CD4-positive, alpha-beta memory T cell (primary cell): ENCODE measurements around the gene KLHL40. TPM values are rescaled to one million over a fixed set of nuclear protein-coding genes. Genes with fewer than 3 reads are reported as not detected.

ENCODE experiments used
- CTCF ChIA-PET: fragments of 350-600 bp; sonication (Branson Sonifier 250); formaldehyde crosslinking; loops from one replicate; lab custom pipeline; 2021; ENCODE audit warnings: inconsistent platforms; ENCODE audit not compliant: partially characterized antibody; lab: Charles Lee
- POLR2A ChIA-PET: fragments of 350-600 bp; sonication (Branson Sonifier 250); formaldehyde crosslinking; loops from one replicate; lab custom pipeline; 2021; ENCODE audit not compliant: partially characterized antibody; lab: Charles Lee
- DNase-seq, 5 donors: peaks; one replicate each; pipeline versions ENCODE4 v3.0.0 to v3.0.0-alpha.2; 2020 to 2022; ENCODE audit warnings: mixed read lengths in 1 of 5
- H3K27ac ChIP-seq: one replicate; pipeline ENCODE4 v1.7.0; 2013; ENCODE audit warnings: low read depth, low read length
- H3K27me3 ChIP-seq: 2 replicates; pipeline ENCODE4 v1.7.0; 2013; ENCODE audit warnings: mild to moderate bottlenecking, low read length, moderate library complexity; ENCODE audit not compliant: insufficient read depth
- H3K36me3 ChIP-seq: 2 replicates; pipeline ENCODE4 v1.7.0; 2013; ENCODE audit warnings: mild to moderate bottlenecking, low read length, moderate library complexity; ENCODE audit not compliant: insufficient read depth
- H3K4me1 ChIP-seq: 2 replicates; pipeline ENCODE4 v1.7.0; 2013; ENCODE audit warnings: mild to moderate bottlenecking, low read length, moderate library complexity; ENCODE audit not compliant: insufficient read depth
- H3K4me3 ChIP-seq, 2 donors: one replicate each; pipeline ENCODE4 v1.7.0; 2013; ENCODE audit warnings: low read length in 2 of 2, mild to moderate bottlenecking in 1 of 2
- H3K9me3 ChIP-seq, 2 donors: one replicate each; pipeline ENCODE4 v1.7.0; 2013; ENCODE audit warnings: low read length in 2 of 2, control low read depth in 1 of 2; ENCODE audit not compliant: control insufficient read depth in 1 of 2
- H3K27ac Mint-ChIP-seq, 7 donors: one replicate each; pipeline ENCODE4 v1.8.0; 2020 to 2021; ENCODE audit warnings: mixed read lengths in 7 of 7, mild to moderate bottlenecking in 6 of 7, inconsistent platforms in 3 of 7, moderate library complexity in 3 of 7
- H3K27me3 Mint-ChIP-seq, 2 donors: one replicate each; pipeline ENCODE4 v1.8.0; 2020 to 2021; ENCODE audit warnings: mixed read lengths in 2 of 2
- H3K36me3 Mint-ChIP-seq, 2 donors: one replicate each; pipeline ENCODE4 v1.8.0; 2020 to 2021; ENCODE audit warnings: mixed read lengths in 2 of 2, inconsistent platforms in 1 of 2, mild to moderate bottlenecking in 1 of 2
- H3K4me1 Mint-ChIP-seq, 4 donors: one replicate each; pipeline ENCODE4 v1.8.0; 2020 to 2021; ENCODE audit warnings: mixed read lengths in 4 of 4, mild to moderate bottlenecking in 1 of 4
- H3K4me3 Mint-ChIP-seq, 8 donors: one replicate each; pipeline ENCODE4 v1.8.0; 2020 to 2021; ENCODE audit warnings: mixed read lengths in 8 of 8, mild to moderate bottlenecking in 7 of 8, moderate library complexity in 6 of 8, inconsistent platforms in 3 of 8
- H3K9me3 Mint-ChIP-seq, 8 donors: one replicate each; pipeline ENCODE4 v1.8.0; 2020 to 2021; ENCODE audit warnings: mixed read lengths in 8 of 8, mild to moderate bottlenecking in 5 of 8, inconsistent platforms in 3 of 8, moderate library complexity in 1 of 8
- intact Hi-C: fragments of 100-400 bp; cut with micrococcal nuclease; formaldehyde crosslinking; loops from one replicate; pipeline ENCODE4 v1.15.1; 2023
- polyA plus RNA-seq, 2 donors: library from polyadenylated mRNA; unstranded; fragments of 300-500 nt; fragmentation: Illumina TruSeq; gene quantifications; one replicate each; pipeline ENCODE4 v1.2.3, GENCODE V29; 2021
- total RNA-seq, 2 experiments: library from RNA; stranded (reverse); gene quantifications; one replicate each; pipeline ENCODE4 v1.2.3, GENCODE V29; 2021

Gene KLHL40
- total and polyA plus RNA-seq, 4 experiments from 2014 or later, result not detected

- no peak for DNase-seq
- H3K4me1 Mint-ChIP-seq, result peaks cover 1 to 20% (median 9%) of the 10 kb centered on the region in 4 donors
- peak overlapping the region in 4 of 7 donors; percentile 1 to 28 (median 18) for H3K27ac Mint-ChIP-seq
- H3K27me3 ChIP-seq, result no peaks in the 10 kb centered on the region
- peaks cover 36 to 53% of the 10 kb centered on the region in 2 donors for H3K36me3 Mint-ChIP-seq
- H3K27me3 Mint-ChIP-seq, result no peaks in the 10 kb centered on the region
- ChIA-PET CTCF (interaction anchor here (0.7 kb wide), 1 partner anchor 35 kb away, joined by 3 read pairs; no protein-coding TSS in a partner anchor), POLR2A (interaction anchor here (0.9 to 1.9 kb wide), 2 partner anchors 47 to 66 kb away, joined by 3 to 4 read pairs; partner anchors contain the start of genes NKTR and SEC22C)
- peaks cover 9% of the 10 kb centered on the region for H3K4me1 ChIP-seq
- H3K4me3 Mint-ChIP-seq, result no peak overlapping the region
- peaks cover 48% of the 10 kb centered on the region for H3K36me3 ChIP-seq
- H3K9me3 ChIP-seq, result no peaks in the 10 kb centered on the region
- no peak overlapping the region for H3K27ac ChIP-seq
- intact Hi-C loops, result no loop called here
- H3K4me3 ChIP-seq, result no peak overlapping the region
- H3K9me3 Mint-ChIP-seq, result no peaks in the 10 kb centered on the region
Observed at GRCh38 chr3:42647821-42648459, 37.4 kb upstream of the KLHL40 start.

- H3K27me3 ChIP-seq, result no peaks in the 10 kb centered on the region
- H3K36me3 ChIP-seq, result peaks cover 37% of the 10 kb centered on the region
- no peak overlapping the region for H3K27ac ChIP-seq
- H3K9me3 ChIP-seq, result no peaks in the 10 kb centered on the region
- no peak overlapping the region for H3K4me3 Mint-ChIP-seq
- H3K4me1 Mint-ChIP-seq, result peaks cover 6 to 30% (median 16%) of the 10 kb centered on the region in 4 donors
- intact Hi-C loops, result no loop called here
- CTCF ChIA-PET, result no interaction called here
- H3K27me3 Mint-ChIP-seq, result no peaks in the 10 kb centered on the region
- peaks cover 27 to 44% of the 10 kb centered on the region in 2 donors for H3K36me3 Mint-ChIP-seq
- no peaks in the 10 kb centered on the region for H3K9me3 Mint-ChIP-seq
- POLR2A ChIA-PET, result no interaction called here
- DNase-seq, result no peak
- H3K4me3 ChIP-seq, result no peak overlapping the region
- H3K4me1 ChIP-seq, result peaks cover 18% of the 10 kb centered on the region
- peak overlapping the region in 6 of 7 donors; percentile 21 to 77 (median 31) for H3K27ac Mint-ChIP-seq
Observed at GRCh38 chr3:42649006-42649405, 36.3 kb upstream of the KLHL40 start.

- intact Hi-C loops, result loop anchor here (10.0 kb wide), 1 partner anchor 95 kb away; no protein-coding TSS in a partner anchor
- H3K9me3 Mint-ChIP-seq, result no peaks in the 10 kb centered on the region
- H3K4me3 ChIP-seq, result no peak overlapping the region
- peaks cover 32% of the 10 kb centered on the region for H3K36me3 ChIP-seq
- peaks cover 21 to 39% of the 10 kb centered on the region in 2 donors for H3K36me3 Mint-ChIP-seq
- CTCF ChIA-PET, result interaction anchor here (1.1 kb wide), 1 partner anchor 12 kb away, joined by 4 read pairs; no protein-coding TSS in a partner anchor
- no peaks in the 10 kb centered on the region for H3K27me3 Mint-ChIP-seq
- H3K27ac Mint-ChIP-seq, result peak overlapping the region in 3 of 7 donors; percentile 15 to 63 (median 57)
- POLR2A ChIA-PET, result interaction anchor here (1.1 to 1.7 kb wide), 2 partner anchors 8 to 68 kb away, joined by 6 read pairs; partner anchors contain the start of gene SEC22C
- H3K4me1 ChIP-seq, result peaks cover 18% of the 10 kb centered on the region
- H3K4me3 Mint-ChIP-seq, result no peak overlapping the region
- no peak overlapping the region for H3K27ac ChIP-seq
- no peaks in the 10 kb centered on the region for H3K27me3 ChIP-seq
- DNase-seq, result no peak
- peaks cover 6 to 30% (median 16%) of the 10 kb centered on the region in 4 donors for H3K4me1 Mint-ChIP-seq
- H3K9me3 ChIP-seq, result no peaks in the 10 kb centered on the region
Observed at GRCh38 chr3:42649783-42650182, 35.6 kb upstream of the KLHL40 start.

- peaks cover 15% of the 10 kb centered on the region for H3K36me3 ChIP-seq
- H3K27ac ChIP-seq, result no peak overlapping the region
- Mint-ChIP-seq H3K4me3 (peak overlapping the region in 2 of 8 donors; percentile 36 to 40), H3K4me1 (peaks cover 6 to 35% (median 21%) of the 10 kb centered on the region in 4 donors), H3K27ac (peak overlapping the region in 4 of 7 donors; percentile 47 to 90 (median 64)), H3K27me3 (no peaks in the 10 kb centered on the region), H3K36me3 (peaks cover 17 to 25% of the 10 kb centered on the region in 2 donors), H3K9me3 (no peaks in the 10 kb centered on the region)
- no peaks in the 10 kb centered on the region for H3K9me3 ChIP-seq
- no peaks in the 10 kb centered on the region for H3K27me3 ChIP-seq
- no peak overlapping the region for H3K4me3 ChIP-seq
- DNase-seq, result no peak
- ChIA-PET CTCF (interaction anchor here (1.0 to 2.9 kb wide), 4 partner anchors 10 to 103 kb away, joined by 3 to 6 read pairs (median 4); no protein-coding TSS in a partner anchor), POLR2A (interaction anchor here (1.2 to 1.8 kb wide), 4 partner anchors 10 to 75 kb away, joined by 3 to 7 read pairs (median 6); partner anchors contain the start of genes NKTR and SEC22C)
- peaks cover 28% of the 10 kb centered on the region for H3K4me1 ChIP-seq
- intact Hi-C loops, result loop anchor here (10.0 kb wide), 1 partner anchor 93 kb away; no protein-coding TSS in a partner anchor
Observed at GRCh38 chr3:42651248-42652091, 33.9 kb upstream of the KLHL40 start.

GRCh38 chr3:42652251-42652610 is 33.1 kb upstream of the KLHL40 start:
- DNase-seq, result no peak
- Histone ChIP-seq H3K27me3 (no peaks in the 10 kb centered on the region), H3K27ac (no peak overlapping the region), H3K4me3 (no peak overlapping the region), H3K36me3 (peaks cover 9% of the 10 kb centered on the region), H3K9me3 (no peaks in the 10 kb centered on the region), H3K4me1 (peaks cover 28% of the 10 kb centered on the region)
- ChIA-PET CTCF (interaction anchor here (0.7 to 2.9 kb wide), 6 partner anchors 9 to 102 kb away, joined by 3 to 6 read pairs (median 4); partner anchors contain the start of gene SEC22C), POLR2A (interaction anchor here (1.8 kb wide), 2 partner anchors 11 to 76 kb away, joined by 5 to 7 read pairs; no protein-coding TSS in a partner anchor)
- H3K4me3 Mint-ChIP-seq, result peak overlapping the region in 1 of 8 donors; percentile 36
- H3K27me3 Mint-ChIP-seq, result no peaks in the 10 kb centered on the region
- peak overlapping the region; percentile 2 to 90 (median 46) for H3K27ac Mint-ChIP-seq
- intact Hi-C loops, result loop anchor here (10.0 kb wide), 1 partner anchor 93 kb away; no protein-coding TSS in a partner anchor
- peaks cover 6 to 29% (median 20%) of the 10 kb centered on the region in 4 donors for H3K4me1 Mint-ChIP-seq
- H3K9me3 Mint-ChIP-seq, result peaks cover 0 to 2% (median 0%) of the 10 kb centered on the region in 8 donors
- peaks cover 11 to 19% of the 10 kb centered on the region in 2 donors for H3K36me3 Mint-ChIP-seq

GRCh38 chr3:42652611-42653302 is 32.6 kb upstream of the KLHL40 start:
- H3K36me3 ChIP-seq, result peaks cover 4% of the 10 kb centered on the region
- H3K27me3 Mint-ChIP-seq, result no peaks in the 10 kb centered on the region
- H3K36me3 Mint-ChIP-seq, result peaks cover 10 to 13% of the 10 kb centered on the region in 2 donors
- no peak for DNase-seq
- H3K9me3 Mint-ChIP-seq, result peaks cover 0 to 2% (median 0%) of the 10 kb centered on the region in 8 donors
- peaks cover 28% of the 10 kb centered on the region for H3K4me1 ChIP-seq
- H3K9me3 ChIP-seq, result no peaks in the 10 kb centered on the region
- H3K27ac ChIP-seq, result no peak overlapping the region
- intact Hi-C loops, result loop anchor here (10.0 kb wide), 1 partner anchor 92 kb away; no protein-coding TSS in a partner anchor
- H3K27me3 ChIP-seq, result no peaks in the 10 kb centered on the region
- ChIA-PET POLR2A (interaction anchor here (1.8 kb wide), 2 partner anchors 12 to 52 kb away, joined by 7 to 12 read pairs; partner anchors contain the start of gene NKTR), CTCF (interaction anchor here (0.7 to 2.9 kb wide), 5 partner anchors 11 to 102 kb away, joined by 3 to 6 read pairs (median 3); partner anchors contain the start of gene SEC22C)
- H3K27ac Mint-ChIP-seq, result peak overlapping the region in 6 of 7 donors; percentile 11 to 79 (median 30)
- peaks cover 6 to 29% (median 20%) of the 10 kb centered on the region in 4 donors for H3K4me1 Mint-ChIP-seq
- peak overlapping the region; percentile 62 to 95 (median 86) for H3K4me3 Mint-ChIP-seq
- no peak overlapping the region for H3K4me3 ChIP-seq
